Nephron progenitor cell (in vitro differentiated cells): Measurements from ENCODE around the gene JSRP1.

Experiments
- DNase-seq: peaks from one replicate; pipeline ENCODE4 v3.0.0; 2021
- H3K27ac Mint-ChIP-seq: 2 replicates; pipeline ENCODE4 v1.8.0; 2021; ENCODE audit warnings: mild to moderate bottlenecking, moderate library complexity, mixed read lengths
- H3K27me3 Mint-ChIP-seq: 2 replicates; pipeline ENCODE4 v1.8.0; 2021; ENCODE audit warnings: mild to moderate bottlenecking, low read depth, mixed read lengths; ENCODE audit not compliant: poor library complexity
- H3K36me3 Mint-ChIP-seq: 2 replicates; pipeline ENCODE4 v1.8.0; 2021; ENCODE audit warnings: low read depth, mixed read lengths
- H3K4me1 Mint-ChIP-seq: 2 replicates; pipeline ENCODE4 v1.8.0; 2021; ENCODE audit warnings: mixed read lengths
- H3K4me3 Mint-ChIP-seq: 2 replicates; pipeline ENCODE4 v1.8.0; 2021; ENCODE audit warnings: mild to moderate bottlenecking, moderate library complexity, mixed read lengths
- H3K9me3 Mint-ChIP-seq: 2 replicates; pipeline ENCODE4 v1.8.0; 2021; ENCODE audit warnings: mild to moderate bottlenecking, moderate library complexity, mixed read lengths
- TF ChIP-seq, protein P1 (sequence below): fragments of 200-600 bp; sonication (generic); IDR thresholded peaks from 2 replicates; pipeline ENCODE4 v1.5.0; 2021; ENCODE audit warnings: antibody characterized with exemption

The JSRP1 gene

GRCh38 chr19:2212861-2213711, 43.1 kb downstream of the JSRP1 start:
- Mint-ChIP-seq H3K36me3 (peaks cover 47% of the 10 kb centered on the region), H3K27me3 (no peaks in the 10 kb centered on the region), H3K4me1 (peaks cover 51% of the 10 kb centered on the region), H3K9me3 (no peaks in the 10 kb centered on the region), H3K27ac (no peak overlapping the region), H3K4me3 (no peak overlapping the region)
- TF ChIP-seq, protein P1, sequence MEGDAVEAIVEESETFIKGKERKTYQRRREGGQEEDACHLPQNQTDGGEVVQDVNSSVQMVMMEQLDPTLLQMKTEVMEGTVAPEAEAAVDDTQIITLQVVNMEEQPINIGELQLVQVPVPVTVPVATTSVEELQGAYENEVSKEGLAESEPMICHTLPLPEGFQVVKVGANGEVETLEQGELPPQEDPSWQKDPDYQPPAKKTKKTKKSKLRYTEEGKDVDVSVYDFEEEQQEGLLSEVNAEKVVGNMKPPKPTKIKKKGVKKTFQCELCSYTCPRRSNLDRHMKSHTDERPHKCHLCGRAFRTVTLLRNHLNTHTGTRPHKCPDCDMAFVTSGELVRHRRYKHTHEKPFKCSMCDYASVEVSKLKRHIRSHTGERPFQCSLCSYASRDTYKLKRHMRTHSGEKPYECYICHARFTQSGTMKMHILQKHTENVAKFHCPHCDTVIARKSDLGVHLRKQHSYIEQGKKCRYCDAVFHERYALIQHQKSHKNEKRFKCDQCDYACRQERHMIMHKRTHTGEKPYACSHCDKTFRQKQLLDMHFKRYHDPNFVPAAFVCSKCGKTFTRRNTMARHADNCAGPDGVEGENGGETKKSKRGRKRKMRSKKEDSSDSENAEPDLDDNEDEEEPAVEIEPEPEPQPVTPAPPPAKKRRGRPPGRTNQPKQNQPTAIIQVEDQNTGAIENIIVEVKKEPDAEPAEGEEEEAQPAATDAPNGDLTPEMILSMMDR: no peak
- no peak for DNase-seq

- Mint-ChIP-seq H3K4me1 (peaks cover 50% of the 10 kb centered on the region), H3K27ac (no peak overlapping the region), H3K4me3 (no peak overlapping the region), H3K36me3 (peaks cover 40% of the 10 kb centered on the region), H3K9me3 (no peaks in the 10 kb centered on the region), H3K27me3 (no peaks in the 10 kb centered on the region)
- TF ChIP-seq, protein P1: no peak
- DNase-seq: no peak
These were observed 45.1 kb downstream of the JSRP1 start for GRCh38 chr19:2210987-2211740.

GRCh38 chr19:2210206-2210605, 46.0 kb downstream of the JSRP1 start:
- DNase-seq: no peak
- Mint-ChIP-seq H3K4me3 (no peak overlapping the region), H3K27me3 (no peaks in the 10 kb centered on the region), H3K27ac (no peak overlapping the region), H3K4me1 (peaks cover 43% of the 10 kb centered on the region), H3K36me3 (peaks cover 37% of the 10 kb centered on the region), H3K9me3 (no peaks in the 10 kb centered on the region)
- TF ChIP-seq, protein P1: no peak

GRCh38 chr19:2209408-2209807, 46.8 kb downstream of the JSRP1 start:
- Mint-ChIP-seq H3K36me3 (peaks cover 39% of the 10 kb centered on the region), H3K4me3 (no peak overlapping the region)
- TF ChIP-seq, protein P1: no peak

GRCh38 chr19:2208975-2209374, 47.2 kb downstream of the JSRP1 start:
- no peak overlapping the region for H3K27ac Mint-ChIP-seq
- no peaks in the 10 kb centered on the region for H3K9me3 Mint-ChIP-seq
- TF ChIP-seq, protein P1: no peak
- H3K27me3 Mint-ChIP-seq: no peaks in the 10 kb centered on the region
- no peak for DNase-seq
- H3K4me1 Mint-ChIP-seq: peaks cover 35% of the 10 kb centered on the region
- H3K36me3 Mint-ChIP-seq: peaks cover 43% of the 10 kb centered on the region
- no peak overlapping the region for H3K4me3 Mint-ChIP-seq

More at GRCh38 chr19:2209408-2209807, 46.8 kb downstream of the JSRP1 start:
- Mint-ChIP-seq H3K4me1 (peaks cover 35% of the 10 kb centered on the region), H3K9me3 (no peaks in the 10 kb centered on the region), H3K27ac (no peak overlapping the region), H3K27me3 (no peaks in the 10 kb centered on the region)
- no peak for DNase-seq
